A549 (cell line): Measurements from ENCODE around the gene PAGR1.

ENCODE experiments used
- CTCF ChIP-seq: fragments of >200 bp; sonication (Bioruptor Twin); formaldehyde crosslinking; IDR thresholded peaks from 3 replicates; pipeline ENCODE4 v1.5.1; 2016
- EHMT2 ChIP-seq: fragments of 200-600 bp; sonication (generic); IDR thresholded peaks from 2 replicates; pipeline ENCODE4 v1.6.1; 2016; ENCODE audit warnings: antibody characterized with exemption, low read depth, mild to moderate bottlenecking, moderate library complexity
- POLR2A ChIP-seq: IDR thresholded peaks from 2 replicates; pipeline ENCODE4 v1.6.1; 2012; ENCODE audit warnings: mild to moderate bottlenecking, low read length

GRCh38 chr16:29790949-29791844 lies 24.8 kb upstream of the PAGR1 start:
- TF ChIP-seq EHMT2 (no peak), POLR2A (no peak), CTCF (no peak)
